GM13977 (cell line): ENCODE results near the gene SPART.

Experiments used
- DNase-seq: peaks from one replicate; pipeline ENCODE4 v3.0.0; 2012; ENCODE audit warnings: low spot score
- in situ Hi-C: fragments of 300-500 bp; cut with MboI; formaldehyde crosslinking; loops from one replicate; pipeline ENCODE4 v1.12.0; 2022; ENCODE audit warnings: low sequenced_read_pairs, low pct_unique_long_range_greater_than_20kb, mixed read lengths, inconsistent platforms; ENCODE audit not compliant: unreplicated experiment
- TF ChIP-seq, protein P1 (sequence below): IDR thresholded peaks from 2 replicates; pipeline ENCODE4 v1.5.1; 2012; ENCODE audit warnings: mild to moderate bottlenecking, control low read depth; ENCODE audit not compliant: insufficient read depth; ENCODE audit errors: extremely low read depth, missing control alignments

Gene SPART

DNA sequence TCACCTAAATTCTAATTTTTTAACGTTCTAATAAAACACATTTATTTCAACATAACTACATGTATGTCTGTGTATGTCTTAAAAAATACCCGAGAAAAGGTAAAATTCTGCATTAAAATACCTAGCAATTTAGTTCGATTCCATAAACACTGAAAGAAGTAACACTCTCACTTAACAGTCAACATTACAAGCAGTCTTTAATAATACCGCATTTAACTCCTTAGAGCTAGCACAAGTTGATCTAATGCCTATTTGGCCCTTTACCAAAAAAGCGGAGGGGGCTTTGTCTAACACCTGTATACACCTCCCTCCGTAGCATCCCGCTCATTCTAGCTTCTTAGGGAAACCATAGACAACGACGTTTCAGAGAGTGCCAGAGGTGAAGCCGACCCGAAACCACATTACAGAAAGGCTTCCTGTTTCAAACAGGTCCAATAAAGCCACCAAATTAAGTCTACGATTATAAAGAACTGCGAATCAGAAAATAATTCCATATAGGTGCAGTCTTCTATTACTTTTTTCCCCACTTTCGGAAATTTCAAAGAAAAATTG lies 1.2 kb downstream of the SPART start:
- in situ Hi-C loops: no loop called here
- TF ChIP-seq, protein P1, sequence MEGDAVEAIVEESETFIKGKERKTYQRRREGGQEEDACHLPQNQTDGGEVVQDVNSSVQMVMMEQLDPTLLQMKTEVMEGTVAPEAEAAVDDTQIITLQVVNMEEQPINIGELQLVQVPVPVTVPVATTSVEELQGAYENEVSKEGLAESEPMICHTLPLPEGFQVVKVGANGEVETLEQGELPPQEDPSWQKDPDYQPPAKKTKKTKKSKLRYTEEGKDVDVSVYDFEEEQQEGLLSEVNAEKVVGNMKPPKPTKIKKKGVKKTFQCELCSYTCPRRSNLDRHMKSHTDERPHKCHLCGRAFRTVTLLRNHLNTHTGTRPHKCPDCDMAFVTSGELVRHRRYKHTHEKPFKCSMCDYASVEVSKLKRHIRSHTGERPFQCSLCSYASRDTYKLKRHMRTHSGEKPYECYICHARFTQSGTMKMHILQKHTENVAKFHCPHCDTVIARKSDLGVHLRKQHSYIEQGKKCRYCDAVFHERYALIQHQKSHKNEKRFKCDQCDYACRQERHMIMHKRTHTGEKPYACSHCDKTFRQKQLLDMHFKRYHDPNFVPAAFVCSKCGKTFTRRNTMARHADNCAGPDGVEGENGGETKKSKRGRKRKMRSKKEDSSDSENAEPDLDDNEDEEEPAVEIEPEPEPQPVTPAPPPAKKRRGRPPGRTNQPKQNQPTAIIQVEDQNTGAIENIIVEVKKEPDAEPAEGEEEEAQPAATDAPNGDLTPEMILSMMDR: no peak
- DNase-seq: no peak

DNA sequence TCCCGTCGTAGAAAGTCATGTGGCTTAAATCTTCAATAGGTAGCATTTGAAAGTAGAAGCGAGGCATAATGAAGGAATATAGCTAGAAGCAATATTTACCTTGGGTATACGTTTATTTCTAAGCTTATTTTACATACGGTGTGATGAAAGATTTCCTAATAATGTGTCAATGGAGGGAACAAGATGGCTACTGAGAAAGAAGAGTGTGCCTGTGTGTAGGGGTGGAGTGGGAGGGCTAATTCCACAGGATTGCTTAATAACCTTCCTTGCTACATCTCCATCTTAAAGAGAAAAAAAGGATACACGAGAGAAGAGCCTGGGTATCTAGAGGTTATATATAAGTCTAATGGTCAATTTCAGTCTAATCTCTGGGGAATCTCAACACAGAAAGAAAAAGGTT lies 2.0 kb downstream of the SPART start:
- TF ChIP-seq, protein P1: no peak
- no peak for DNase-seq
- in situ Hi-C loops: no loop called here

DNA sequence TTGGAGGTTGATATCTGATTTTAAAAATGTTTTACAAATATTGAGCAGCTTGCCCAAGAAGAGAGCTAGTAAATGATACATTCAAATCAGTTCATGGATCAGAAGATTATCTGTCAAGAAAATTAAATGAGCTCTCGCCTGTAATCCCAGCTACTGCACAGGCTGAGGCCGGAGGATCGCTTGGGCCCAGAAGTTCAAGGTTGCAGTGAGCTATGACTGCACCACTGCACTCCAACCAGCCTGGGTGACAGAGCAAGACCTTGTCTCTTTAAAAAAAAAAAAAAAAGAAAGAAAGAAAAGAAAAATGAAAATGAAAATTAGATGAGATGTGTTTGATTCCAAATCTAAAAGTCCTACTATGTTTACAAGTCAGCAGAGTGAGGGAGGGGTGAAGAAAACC lies 2.4 kb downstream of the SPART start:
- in situ Hi-C loops: no loop called here
- DNase-seq: no peak

DNA sequence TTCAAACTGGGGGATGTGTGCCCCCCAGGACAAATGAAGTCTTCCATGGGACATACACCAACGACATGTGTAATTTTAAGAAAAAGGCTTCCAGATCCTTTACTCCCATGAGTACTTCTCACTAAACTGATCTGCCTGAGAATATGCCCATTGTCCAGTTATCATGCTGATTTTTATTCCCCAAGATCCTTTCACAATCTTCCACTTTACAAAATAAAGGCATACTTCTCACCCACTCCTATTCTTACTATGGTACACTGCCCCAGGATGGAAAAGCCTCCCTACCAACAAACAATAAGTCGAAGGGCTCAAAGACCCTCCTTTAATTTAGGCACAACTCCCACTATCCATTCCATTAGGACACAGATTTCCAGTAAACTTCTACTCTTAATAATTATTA lies 3.5 kb downstream of the SPART start:
- no peak for DNase-seq
- in situ Hi-C loops: no loop called here

More for the DNA sequence above, 2.4 kb downstream of the SPART start:
- TF ChIP-seq, protein P1: no peak

DNA sequence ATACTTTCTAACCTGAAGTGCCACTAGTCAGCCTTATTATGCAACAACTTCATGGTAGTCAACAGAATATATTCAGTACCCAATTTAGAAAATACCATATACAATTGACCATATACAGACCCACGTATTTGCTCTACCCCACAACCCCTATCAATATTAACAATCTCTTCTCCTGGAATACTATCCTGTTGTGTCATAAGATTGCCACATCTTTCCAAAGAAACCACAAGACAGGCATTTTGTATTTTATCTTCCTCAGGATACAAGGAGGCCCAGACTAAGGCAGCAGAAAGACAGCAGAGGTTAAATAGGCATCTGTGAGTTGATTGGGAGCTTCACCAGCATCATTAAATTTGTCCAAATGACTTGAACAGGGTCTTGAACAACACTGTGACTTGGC lies 4.5 kb downstream of the SPART start:
- DNase-seq: no peak
- TF ChIP-seq, protein P1: no peak
- in situ Hi-C loops: no loop called here

More for the DNA sequence above, 3.5 kb downstream of the SPART start:
- TF ChIP-seq, protein P1: no peak

DNA sequence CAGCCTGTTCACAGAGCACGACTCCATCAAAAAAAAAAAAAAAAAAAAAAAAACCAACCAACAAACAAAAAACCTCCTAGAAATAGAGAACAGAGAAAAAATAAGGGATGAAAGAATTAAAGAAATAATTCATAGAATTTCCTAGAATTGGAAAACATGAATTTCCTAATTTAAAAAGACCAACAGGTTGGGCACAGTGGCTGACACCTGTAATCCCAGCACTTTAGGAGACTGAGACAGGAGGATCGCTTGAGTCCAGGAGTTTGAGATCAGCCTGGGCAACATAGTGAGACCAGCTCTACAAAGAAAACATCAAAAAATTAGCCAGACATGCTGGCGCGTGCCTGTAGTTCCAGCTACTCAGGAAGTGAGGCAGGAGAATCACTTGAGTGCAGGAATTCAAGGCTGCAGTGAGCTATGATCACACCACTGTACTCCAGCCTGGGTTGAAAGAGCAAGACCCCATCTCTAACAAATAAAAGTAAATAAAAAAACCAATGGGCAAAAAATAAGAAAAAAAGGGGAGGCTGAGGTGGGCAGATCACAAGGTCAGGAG lies 6.5 kb downstream of the SPART start:
- DNase-seq: no peak
- TF ChIP-seq, protein P1: no peak
- in situ Hi-C loops: no loop called here
